GM04504 (cell line): ENCODE data around the gene CLTA.
A peak's percentile ranks its signal among the peaks of the same experiment; 100 is the strongest.

Experiments
- DNase-seq: peaks from one replicate; pipeline ENCODE4 v3.0.0-alpha.2; 2012; ENCODE audit warnings: low read depth

CLTA gene, protein sequence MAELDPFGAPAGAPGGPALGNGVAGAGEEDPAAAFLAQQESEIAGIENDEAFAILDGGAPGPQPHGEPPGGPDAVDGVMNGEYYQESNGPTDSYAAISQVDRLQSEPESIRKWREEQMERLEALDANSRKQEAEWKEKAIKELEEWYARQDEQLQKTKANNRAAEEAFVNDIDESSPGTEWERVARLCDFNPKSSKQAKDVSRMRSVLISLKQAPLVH

GRCh38 chr9:36190388-36191289 lies at the start of gene CLTA:
Gene CLTA, plus strand, starts transcription at chr9:36190921. Its CDS starts 136 bp downstream, at chr9:36191057.
- DNase-seq = peak; percentile 99

DNA sequence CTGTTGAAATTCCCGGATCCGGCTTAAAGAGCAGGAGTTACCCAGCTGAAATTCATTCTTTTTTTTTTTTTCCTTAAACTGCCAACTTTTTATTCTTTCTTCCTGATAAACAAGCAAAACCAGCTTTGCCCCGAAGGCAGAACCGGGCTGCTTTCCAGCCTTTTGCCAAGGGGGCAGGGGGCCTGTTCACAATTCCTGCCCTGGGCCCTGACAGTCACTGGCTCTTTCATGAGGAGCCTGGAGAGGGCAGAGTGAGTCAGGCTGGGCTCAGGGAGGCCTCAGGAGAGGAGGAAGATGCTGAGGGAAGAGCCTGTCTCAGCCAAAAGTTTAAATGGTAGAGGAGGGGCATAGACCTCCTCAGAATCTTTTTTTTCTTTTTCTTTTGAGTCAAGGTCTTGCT lies 49.4 kb upstream of the CLTA start:
- no peak for DNase-seq

DNA sequence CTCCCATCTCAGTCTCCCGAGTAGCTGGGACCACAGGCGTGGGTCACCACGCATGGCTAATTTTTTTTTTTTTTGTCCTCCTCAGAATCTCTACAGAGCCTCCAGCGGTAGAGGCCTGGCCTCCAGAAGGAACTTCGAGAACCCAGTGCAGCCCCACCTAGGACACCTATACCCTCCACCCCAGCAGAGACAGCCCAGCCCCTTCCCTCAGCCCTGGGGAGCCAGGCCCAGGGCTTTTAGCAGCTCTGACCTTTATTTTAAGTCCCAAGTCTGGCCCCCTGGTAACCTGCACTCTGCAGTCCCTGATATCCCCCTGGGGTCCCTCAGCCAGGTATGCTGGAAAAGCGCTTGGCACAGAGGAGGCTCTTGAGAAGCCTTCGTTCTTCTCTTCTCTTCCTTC lies 49.0 kb upstream of the CLTA start:
- DNase-seq = no peak

- DNase-seq = no peak
Observed at GRCh38 chr9:36142510-36143244, 48.0 kb upstream of the CLTA start.

DNA sequence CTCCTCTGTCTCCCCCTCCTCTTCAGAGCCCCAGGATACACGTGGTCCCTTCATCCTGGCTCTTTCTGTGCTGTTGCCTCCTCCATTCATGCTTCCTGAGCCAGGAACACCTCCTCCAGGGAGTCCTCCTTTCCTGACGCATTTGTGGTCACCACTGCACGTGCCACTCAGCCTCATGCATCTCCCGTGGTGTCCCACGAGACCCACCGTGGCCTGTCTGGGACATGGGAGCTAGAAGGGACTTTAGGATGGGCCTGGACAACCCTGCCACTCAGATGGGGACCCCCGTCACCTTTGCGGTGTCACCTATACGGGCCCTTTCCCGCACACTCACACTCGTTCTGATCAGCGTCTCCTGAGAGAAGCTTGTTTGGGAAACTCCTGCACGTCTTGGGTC lies 47.5 kb upstream of the CLTA start:
- no peak for DNase-seq

DNA sequence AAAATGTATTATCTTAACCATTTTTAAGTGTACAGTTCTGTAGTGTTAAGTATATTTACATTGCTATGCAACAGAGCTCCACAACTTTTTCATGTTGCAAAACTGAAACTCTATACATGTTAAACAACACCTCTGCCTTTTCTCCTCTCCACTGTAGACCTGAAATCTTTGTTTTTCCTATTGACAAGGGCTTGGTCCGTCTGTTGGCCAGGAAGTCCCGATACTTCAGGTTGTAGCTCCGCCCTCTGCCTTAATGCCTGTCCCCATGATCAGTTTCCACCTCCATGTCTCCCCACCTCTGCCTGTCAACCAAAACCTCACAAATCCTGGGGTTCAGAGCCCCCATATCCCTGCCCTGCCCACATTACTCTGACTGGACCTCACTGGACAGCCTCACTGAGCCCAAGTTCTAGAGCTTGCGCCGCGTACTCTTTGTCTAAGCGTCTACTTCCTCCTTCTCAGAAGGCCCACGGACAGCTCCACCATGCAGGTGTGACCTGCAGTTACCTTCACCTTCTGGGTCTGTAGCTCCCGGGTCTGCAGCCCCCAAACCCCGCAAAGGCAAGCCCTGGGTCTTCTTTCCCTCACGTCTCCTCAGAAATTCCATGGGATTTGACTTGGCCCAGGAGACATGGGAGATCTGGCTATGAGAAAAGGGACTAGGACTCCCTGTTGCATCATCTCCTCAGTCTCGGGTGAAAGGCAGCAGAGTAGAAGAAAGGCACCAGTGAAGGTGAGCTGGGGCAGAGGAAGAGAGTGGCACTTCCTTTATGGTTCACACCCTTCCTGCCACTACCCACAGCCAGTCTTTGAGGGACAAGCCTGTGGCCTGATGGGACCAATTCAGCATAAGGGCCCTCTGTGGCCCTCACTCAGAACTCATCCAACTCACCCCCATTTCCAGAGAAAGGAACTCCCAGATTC lies 46.1 kb upstream of the CLTA start:
- no peak for DNase-seq

DNA sequence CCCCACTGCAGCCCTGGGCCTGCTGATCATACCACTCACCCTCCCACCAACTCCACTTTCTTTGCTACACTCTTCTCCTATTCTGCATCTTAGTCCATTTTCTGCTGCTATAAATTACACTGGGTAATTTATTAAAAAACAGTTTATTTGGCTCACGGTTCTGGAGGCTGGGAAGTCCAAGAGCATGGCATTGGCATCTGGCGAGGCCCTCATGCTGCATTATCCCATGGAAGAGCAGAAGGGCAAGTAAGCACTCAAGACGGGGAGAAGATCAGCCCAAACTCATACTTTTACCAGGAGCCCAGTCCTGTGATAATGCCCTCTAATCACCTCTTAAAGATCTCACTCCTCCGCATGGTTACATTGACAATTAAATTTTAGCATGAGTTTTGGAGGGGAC lies 44.8 kb upstream of the CLTA start:
- no peak for DNase-seq

- no peak for DNase-seq
Observed at GRCh38 chr9:36146651-36147050, 44.1 kb upstream of the CLTA start.

- DNase-seq = no peak
Observed at GRCh38 chr9:36147441-36148175, 43.1 kb upstream of the CLTA start.

- peak; percentile 96 for DNase-seq
Observed at GRCh38 chr9:36148311-36149051, 42.2 kb upstream of the CLTA start.

- no peak for DNase-seq
Observed at GRCh38 chr9:36149197-36149596, 41.5 kb upstream of the CLTA start.

- DNase-seq = no peak
Observed at GRCh38 chr9:36150574-36151315, 40.0 kb upstream of the CLTA start.

- no peak for DNase-seq
Observed at GRCh38 chr9:36151316-36152210, 39.2 kb upstream of the CLTA start.

- no peak for DNase-seq
Observed at GRCh38 chr9:36152741-36153438, 37.8 kb upstream of the CLTA start.

DNA sequence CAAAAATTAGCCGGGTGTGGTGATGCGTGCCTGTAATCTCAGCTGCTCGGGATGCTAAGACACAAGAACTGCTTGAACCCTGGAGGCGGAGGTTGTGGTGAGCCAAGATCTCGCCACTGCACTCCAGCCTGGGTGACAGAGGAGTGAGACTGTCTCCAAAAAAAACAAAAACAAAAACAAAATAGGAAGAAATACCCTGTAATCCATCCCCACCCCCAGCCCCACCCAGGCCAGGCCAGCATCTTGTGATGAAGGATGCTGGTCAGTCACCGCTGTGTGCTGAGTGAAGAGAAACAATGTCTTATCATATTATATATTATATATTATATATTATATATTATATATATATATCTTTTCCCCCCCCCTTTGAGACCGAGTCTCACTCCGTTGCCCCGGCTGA lies 37.0 kb upstream of the CLTA start:
- no peak for DNase-seq

DNA sequence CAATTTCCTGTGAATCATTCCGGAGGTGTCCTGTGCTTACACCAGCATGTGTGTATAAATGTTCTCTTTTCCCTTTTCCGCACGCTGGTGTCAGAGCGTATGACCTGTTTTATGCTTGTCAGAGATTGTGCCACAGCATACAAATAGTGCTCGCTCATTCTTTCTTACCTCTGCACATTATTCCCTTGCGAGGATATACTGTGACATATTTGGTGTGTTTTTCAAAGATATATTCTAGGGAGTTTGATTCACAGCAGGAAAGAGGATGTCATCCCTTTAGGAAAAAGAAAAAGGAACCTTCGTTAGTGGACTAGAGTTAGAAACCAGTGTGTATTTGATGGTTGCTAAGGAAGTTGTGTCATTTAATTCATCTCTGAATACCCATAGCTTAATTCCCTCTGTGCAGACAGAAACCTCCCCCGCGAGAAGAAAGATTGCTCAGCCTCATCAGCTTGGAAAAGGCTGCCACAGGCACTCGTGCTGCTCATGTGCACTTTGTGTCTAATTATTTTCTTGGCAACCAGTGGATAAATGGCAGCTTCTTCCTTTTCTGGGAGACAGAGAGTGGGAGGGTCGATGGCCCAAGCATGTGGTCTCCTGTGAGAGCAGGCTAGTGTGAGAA lies 36.3 kb upstream of the CLTA start:
- no peak for DNase-seq

DNA sequence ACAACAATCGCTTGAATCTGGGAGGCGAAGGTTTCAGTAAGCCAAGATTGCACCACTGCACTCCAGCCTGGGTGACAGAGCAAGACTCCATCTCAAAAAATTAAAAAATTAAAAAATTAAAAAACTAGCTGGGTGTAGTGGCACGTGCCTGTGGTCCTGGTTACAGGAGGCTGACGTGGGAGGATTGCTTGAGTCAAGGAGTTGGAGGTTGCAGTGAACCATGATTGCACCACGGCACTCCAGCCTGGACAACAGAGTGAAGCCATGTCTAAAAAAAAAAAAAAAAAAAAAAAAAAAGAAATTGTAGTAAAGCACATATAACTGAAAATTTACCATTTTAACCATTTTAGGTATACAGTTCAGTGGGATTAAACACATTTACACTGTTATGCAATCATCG lies 34.6 kb upstream of the CLTA start:
- no peak for DNase-seq
